Sigmoid colon (tissue), 4 donors: ENCODE measurements around the gene MAPRE2.

Source experiments
- EP300 ChIP-seq, 4 donors: sonication (generic); formaldehyde crosslinking; IDR thresholded peaks; one replicate each; pipeline ENCODE4 v1.6.1; 2017; ENCODE audit warnings: antibody characterized with exemption in 4 of 4
- POLR2AphosphoS5 ChIP-seq, 4 donors: sonication (generic); formaldehyde crosslinking; IDR thresholded peaks; one replicate each; pipeline ENCODE4 v1.6.1; 2017; ENCODE audit warnings: antibody characterized with exemption in 4 of 4

- TF ChIP-seq EP300 (IDR thresholded peaks at IDR 0.05) = no peak
- TF ChIP-seq POLR2AphosphoS5 (IDR thresholded peaks at IDR 0.05) = no peak
Measured at GRCh38 chr18:35190948-35191697, 149.9 kb downstream of the MAPRE2 start.
